Activated gamma-delta T cell treated with Interleukin-2 at 50 U/mL for 16 hours (primary cell): Measurements from ENCODE around the gene NPPC.

Experiments used
- DNase-seq: peaks from one replicate; pipeline ENCODE4 v3.0.0-alpha.2; 2020

Gene NPPC

GRCh38 chr2:231934441-231935206 is 8.4 kb upstream of the NPPC start:
- no peak for DNase-seq

GRCh38 chr2:231933916-231934401 is 7.8 kb upstream of the NPPC start:
- no peak for DNase-seq

GRCh38 chr2:231932985-231933915 is 7.1 kb upstream of the NPPC start:
- no peak for DNase-seq

GRCh38 chr2:231932711-231932970 is 6.4 kb upstream of the NPPC start:
- no peak for DNase-seq

GRCh38 chr2:231931481-231931915 is 5.3 kb upstream of the NPPC start:
- no peak for DNase-seq

GRCh38 chr2:231930593-231931281 is 4.5 kb upstream of the NPPC start:
- no peak for DNase-seq

GRCh38 chr2:231929961-231930592 is 3.9 kb upstream of the NPPC start:
- DNase-seq = no peak

- no peak for DNase-seq
Observed at GRCh38 chr2:231928901-231929725, 2.9 kb upstream of the NPPC start.

GRCh38 chr2:231928481-231928880 is 2.3 kb upstream of the NPPC start:
- no peak for DNase-seq

GRCh38 chr2:231927566-231927890 is 1.3 kb upstream of the NPPC start:
- no peak for DNase-seq

- DNase-seq = no peak
Observed at GRCh38 chr2:231926761-231927565, 767 bp upstream of the NPPC start.

- peak; percentile 67 for DNase-seq
Observed at GRCh38 chr2:231925303-231926179, 655 bp downstream of the NPPC start.

GRCh38 chr2:231924889-231925275 is 1.3 kb downstream of the NPPC start:
- no peak for DNase-seq

GRCh38 chr2:231923951-231924888 is 2.0 kb downstream of the NPPC start:
- DNase-seq = no peak

GRCh38 chr2:231923010-231923344 is 3.2 kb downstream of the NPPC start:
- DNase-seq = no peak

GRCh38 chr2:231922311-231923009 is 3.7 kb downstream of the NPPC start:
- no peak for DNase-seq

GRCh38 chr2:231920795-231921194 is 5.4 kb downstream of the NPPC start:
- no peak for DNase-seq

- DNase-seq = no peak
Observed at GRCh38 chr2:231920366-231920765, 5.8 kb downstream of the NPPC start.
